CD4-positive, CD25-positive, alpha-beta regulatory T cell (primary cell): ENCODE results near the gene DOP1B. TPM values are rescaled to one million over a fixed set of nuclear protein-coding genes. Genes with fewer than 3 reads are reported as not detected.

ENCODE experiments used
- ATAC-seq, 2 donors: fragments of 150-1000 bp; cut with Tn5 transposase; one replicate each; pipeline ENCODE4 v1.10.0; 2021; ENCODE audit warnings: low read depth in 2 of 2, moderate number of reproducible peaks in 2 of 2, moderate library complexity in 1 of 2
- DNase-seq, 3 donors: peaks; one replicate each; pipeline versions ENCODE4 v3.0.0 to v3.0.0-alpha.2; 2012 to 2022; ENCODE audit warnings: mixed read lengths in 1 of 3
- H3K27ac ChIP-seq: one replicate; pipeline ENCODE4 v1.7.0; 2013; ENCODE audit warnings: mild to moderate bottlenecking, low read length; ENCODE audit not compliant: insufficient read depth, poor library complexity, severe bottlenecking
- H3K27me3 ChIP-seq: one replicate; pipeline ENCODE4 v1.7.0; 2013; ENCODE audit warnings: low read length; ENCODE audit not compliant: control insufficient read depth, insufficient read depth
- H3K36me3 ChIP-seq: one replicate; pipeline ENCODE4 v1.7.0; 2013; ENCODE audit warnings: mild to moderate bottlenecking, low read length, moderate library complexity; ENCODE audit not compliant: control insufficient read depth, insufficient read depth
- H3K4me1 ChIP-seq: 2 replicates; pipeline ENCODE4 v1.7.0; 2013; ENCODE audit warnings: mild to moderate bottlenecking, low read length; ENCODE audit not compliant: insufficient read depth, control insufficient read depth, poor library complexity, severe bottlenecking
- H3K4me3 ChIP-seq: one replicate; pipeline ENCODE4 v1.7.0; 2013; ENCODE audit warnings: low read depth, mild to moderate bottlenecking, low read length, moderate library complexity
- H3K9me3 ChIP-seq, 2 experiments: 1 replicate in 1 of 2; 2 replicates in 1 of 2; pipeline ENCODE4 v1.7.0; 2013; ENCODE audit warnings: low read length in 2 of 2, mild to moderate bottlenecking in 1 of 2, moderate library complexity in 1 of 2; ENCODE audit not compliant: control insufficient read depth in 2 of 2
- H3K27ac Mint-ChIP-seq, 3 donors: one replicate each; pipeline ENCODE4 v1.8.0; 2020 to 2022; ENCODE audit warnings: mild to moderate bottlenecking in 3 of 3, mixed read lengths in 3 of 3, moderate library complexity in 2 of 3
- H3K27me3 Mint-ChIP-seq: one replicate; pipeline ENCODE4 v1.8.0; 2022; ENCODE audit warnings: mild to moderate bottlenecking, mixed read lengths
- H3K36me3 Mint-ChIP-seq: one replicate; pipeline ENCODE4 v1.8.0; 2020; ENCODE audit warnings: mixed read lengths
- H3K4me1 Mint-ChIP-seq, 4 donors: one replicate each; pipeline ENCODE4 v1.8.0; 2020 to 2022; ENCODE audit warnings: mixed read lengths in 4 of 4, mild to moderate bottlenecking in 1 of 4
- H3K4me3 Mint-ChIP-seq, 4 donors: one replicate each; pipeline ENCODE4 v1.8.0; 2020 to 2022; ENCODE audit warnings: mild to moderate bottlenecking in 4 of 4, mixed read lengths in 4 of 4, moderate library complexity in 3 of 4
- H3K9me3 Mint-ChIP-seq, 7 donors: one replicate each; pipeline ENCODE4 v1.8.0; 2020 to 2022; ENCODE audit warnings: mixed read lengths in 7 of 7, mild to moderate bottlenecking in 3 of 7, moderate library complexity in 2 of 7
- polyA plus RNA-seq, 4 donors: library from polyadenylated mRNA; unstranded; fragments of 300-500 nt; fragmentation: Illumina TruSeq; gene quantifications; one replicate each; pipeline ENCODE4 v1.2.3, GENCODE V29; 2021
- total RNA-seq: library from RNA; stranded (reverse); gene quantifications from one replicate; pipeline ENCODE4 v1.2.3, GENCODE V29; 2022

DOP1B gene
- total and polyA plus RNA-seq, 5 donors from 2014 or later: 3.5 to 34.6 (median 7.5) TPM

GRCh38 chr21:36186506-36187399 lies 30.1 kb downstream of the DOP1B start:
- H3K27ac ChIP-seq: no peak overlapping the region
- peaks cover 32% of the 10 kb centered on the region for H3K36me3 Mint-ChIP-seq

DNA sequence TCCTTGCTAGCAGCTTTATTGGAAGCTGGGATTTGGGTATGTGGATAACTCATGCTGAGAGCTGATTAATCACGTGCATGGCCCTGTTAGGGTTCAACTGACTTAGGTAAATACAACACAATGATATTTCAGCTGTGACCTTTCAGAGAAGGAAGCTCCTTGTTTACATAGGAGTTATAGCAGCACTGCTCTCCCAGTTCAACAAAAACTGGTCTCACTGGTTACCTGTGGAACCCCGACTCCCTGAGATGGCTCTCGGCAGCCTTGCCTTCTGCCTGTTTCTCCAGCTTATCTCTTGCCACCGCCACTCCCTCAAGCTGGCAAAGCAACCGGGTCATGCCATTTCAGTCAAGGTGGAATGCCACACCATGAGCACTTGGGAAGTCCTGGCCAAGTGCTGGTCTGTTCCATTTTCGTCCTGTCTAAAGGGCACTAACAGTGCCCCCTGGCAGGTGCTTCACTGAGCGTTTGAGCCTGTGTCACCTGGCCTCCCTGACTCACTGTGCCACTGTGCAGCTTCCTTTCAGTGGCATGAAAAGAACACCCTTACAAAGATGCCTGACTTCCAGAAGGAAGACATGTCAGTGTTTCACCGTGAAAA lies 31.6 kb downstream of the DOP1B start:
- H3K36me3 Mint-ChIP-seq: peaks cover 24% of the 10 kb centered on the region
- peak overlapping the region in 2 of 3 donors; percentile 5 to 62 for H3K27ac Mint-ChIP-seq
- H3K4me1 Mint-ChIP-seq: peaks cover 0 to 14% (median 12%) of the 10 kb centered on the region in 4 donors
- no peaks in the 10 kb centered on the region for H3K9me3 Mint-ChIP-seq
- no peaks in the 10 kb centered on the region for H3K9me3 ChIP-seq
- H3K36me3 ChIP-seq: peaks cover 10% of the 10 kb centered on the region
- no peak for DNase-seq
- H3K27me3 ChIP-seq: no peaks in the 10 kb centered on the region
- ATAC-seq: peak in 1 of 2 donors; percentile 40
- H3K4me3 Mint-ChIP-seq: no peak overlapping the region
- H3K27me3 Mint-ChIP-seq: no peaks in the 10 kb centered on the region
- peaks cover 3% of the 10 kb centered on the region for H3K4me1 ChIP-seq
- no peak overlapping the region for H3K4me3 ChIP-seq
- no peak overlapping the region for H3K27ac ChIP-seq

More at GRCh38 chr21:36186506-36187399, 30.1 kb downstream of the DOP1B start:
- Histone ChIP-seq H3K36me3 (peaks cover 10% of the 10 kb centered on the region), H3K4me3 (no peak overlapping the region), H3K27me3 (no peaks in the 10 kb centered on the region), H3K4me1 (peaks cover 3% of the 10 kb centered on the region), H3K9me3 (no peaks in the 10 kb centered on the region)
- peaks cover 0 to 14% (median 12%) of the 10 kb centered on the region in 4 donors for H3K4me1 Mint-ChIP-seq
- ATAC-seq: no peak
- H3K27ac Mint-ChIP-seq: no peak overlapping the region
- DNase-seq: no peak
- H3K4me3 Mint-ChIP-seq: no peak overlapping the region
- H3K9me3 Mint-ChIP-seq: no peaks in the 10 kb centered on the region
- H3K27me3 Mint-ChIP-seq: no peaks in the 10 kb centered on the region

DNA sequence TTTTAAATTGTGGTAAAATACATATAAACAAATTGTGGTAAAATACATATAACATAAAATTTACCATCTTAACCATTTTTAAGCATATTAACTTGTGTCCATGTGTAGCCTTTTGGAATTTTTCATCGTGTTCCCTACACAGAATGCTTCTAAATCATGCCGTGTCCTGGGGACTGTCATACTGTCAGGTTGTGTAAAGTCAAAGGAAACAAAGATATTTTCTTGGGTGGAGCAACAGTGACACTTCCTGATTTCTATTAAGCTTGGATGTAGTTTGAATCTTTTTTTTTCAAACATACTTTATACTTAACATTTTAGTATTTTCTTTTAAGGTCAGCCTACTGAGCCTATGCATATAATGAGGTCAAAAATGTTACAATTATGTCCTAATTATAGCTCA lies 32.3 kb downstream of the DOP1B start:
- DNase-seq (peak in 1 of 3 donors; percentile 28), ATAC-seq (no peak)
- no peaks in the 10 kb centered on the region for H3K27me3 Mint-ChIP-seq
- H3K9me3 ChIP-seq: no peaks in the 10 kb centered on the region
- no peak overlapping the region for H3K4me3 ChIP-seq
- peaks cover 10% of the 10 kb centered on the region for H3K36me3 ChIP-seq
- no peak overlapping the region for H3K27ac ChIP-seq
- H3K4me1 Mint-ChIP-seq: peaks cover 0 to 14% (median 12%) of the 10 kb centered on the region in 4 donors
- no peak overlapping the region for H3K4me3 Mint-ChIP-seq
- H3K36me3 Mint-ChIP-seq: peaks cover 20% of the 10 kb centered on the region
- H3K9me3 Mint-ChIP-seq: no peaks in the 10 kb centered on the region
- peak overlapping the region in 1 of 3 donors; percentile 5 for H3K27ac Mint-ChIP-seq
- no peaks in the 10 kb centered on the region for H3K27me3 ChIP-seq
- peaks cover 3% of the 10 kb centered on the region for H3K4me1 ChIP-seq

- H3K4me1 ChIP-seq: peaks cover 3% of the 10 kb centered on the region
- peaks cover 14% of the 10 kb centered on the region for H3K36me3 Mint-ChIP-seq
- H3K4me1 Mint-ChIP-seq: peaks cover 0 to 14% (median 12%) of the 10 kb centered on the region in 4 donors
- H3K27me3 Mint-ChIP-seq: no peaks in the 10 kb centered on the region
- no peaks in the 10 kb centered on the region for H3K27me3 ChIP-seq
- H3K27ac Mint-ChIP-seq: no peak overlapping the region
- DNase-seq (no peak), ATAC-seq (no peak)
- H3K4me3 Mint-ChIP-seq: no peak overlapping the region
- H3K9me3 ChIP-seq: no peaks in the 10 kb centered on the region
- H3K4me3 ChIP-seq: no peak overlapping the region
- no peak overlapping the region for H3K27ac ChIP-seq
- no peaks in the 10 kb centered on the region for H3K9me3 Mint-ChIP-seq
- H3K36me3 ChIP-seq: peaks cover 4% of the 10 kb centered on the region
Observed at GRCh38 chr21:36190736-36191135, 34.1 kb downstream of the DOP1B start.

DNA sequence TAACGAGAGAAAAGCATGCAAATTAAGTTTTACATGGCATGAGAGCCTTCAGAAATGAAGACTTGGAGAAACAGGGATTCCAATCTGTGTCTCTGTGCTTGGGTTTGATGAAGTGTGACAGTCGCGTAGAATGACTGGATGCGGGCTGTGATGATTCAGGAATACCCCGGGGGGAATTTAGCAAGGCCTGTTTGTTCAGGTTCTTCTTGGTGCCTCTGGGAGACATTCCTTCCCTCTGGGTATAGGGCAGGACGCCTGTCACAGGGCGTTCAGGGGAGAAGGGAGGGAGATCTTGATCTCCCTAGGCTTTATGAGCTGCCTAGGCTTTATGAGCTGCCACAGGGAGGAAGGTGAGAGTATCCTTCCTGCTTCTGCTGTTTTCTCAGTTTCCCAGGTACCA lies 36.6 kb downstream of the DOP1B start:
- no peaks in the 10 kb centered on the region for H3K27me3 Mint-ChIP-seq
- Histone ChIP-seq H3K27ac (no peak overlapping the region), H3K4me3 (no peak overlapping the region), H3K4me1 (peaks cover 3% of the 10 kb centered on the region), H3K36me3 (peaks cover under 1% of the 10 kb centered on the region), H3K27me3 (no peaks in the 10 kb centered on the region), H3K9me3 (no peaks in the 10 kb centered on the region)
- no peak for ATAC-seq
- H3K4me1 Mint-ChIP-seq: peaks cover 0 to 13% (median 10%) of the 10 kb centered on the region in 4 donors
- DNase-seq: no peak
- no peaks in the 10 kb centered on the region for H3K9me3 Mint-ChIP-seq
- H3K27ac Mint-ChIP-seq: no peak overlapping the region
- H3K36me3 Mint-ChIP-seq: peaks cover 13% of the 10 kb centered on the region
- H3K4me3 Mint-ChIP-seq: no peak overlapping the region

- Histone ChIP-seq H3K27me3 (no peaks in the 10 kb centered on the region), H3K4me3 (no peak overlapping the region), H3K36me3 (peaks cover 4% of the 10 kb centered on the region), H3K9me3 (no peaks in the 10 kb centered on the region), H3K27ac (no peak overlapping the region), H3K4me1 (peaks cover under 1% of the 10 kb centered on the region)
- Mint-ChIP-seq H3K4me3 (no peak overlapping the region), H3K36me3 (peaks cover 16% of the 10 kb centered on the region), H3K9me3 (no peaks in the 10 kb centered on the region), H3K27me3 (no peaks in the 10 kb centered on the region), H3K4me1 (peaks cover 0 to 9% (median 1%) of the 10 kb centered on the region in 4 donors), H3K27ac (no peak overlapping the region)
- no peak for DNase-seq
- no peak for ATAC-seq
Observed at GRCh38 chr21:36194024-36194423, 37.4 kb downstream of the DOP1B start.

DNA sequence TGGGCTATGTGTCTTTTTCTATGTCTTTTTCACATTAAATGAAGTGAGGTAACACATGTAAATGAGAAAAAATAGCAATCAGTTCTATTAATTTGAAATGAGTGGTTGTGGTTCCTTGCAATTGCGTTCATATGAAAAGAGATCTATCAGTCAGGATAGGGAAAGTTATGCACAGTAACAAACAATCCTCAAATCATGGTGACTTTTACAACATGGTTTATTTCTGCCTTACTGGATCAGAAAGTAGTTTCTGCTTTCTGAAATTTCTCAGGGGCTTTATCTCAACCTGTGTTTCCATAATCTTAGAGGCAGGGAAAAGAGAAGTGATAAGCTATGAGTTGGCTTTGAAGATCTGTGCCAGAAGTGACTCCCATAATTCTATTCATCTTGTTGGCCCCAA lies 39.0 kb downstream of the DOP1B start:
- Mint-ChIP-seq H3K36me3 (peaks cover 20% of the 10 kb centered on the region), H3K4me1 (peaks cover 0 to 8% (median 0%) of the 10 kb centered on the region in 4 donors), H3K27me3 (no peaks in the 10 kb centered on the region), H3K4me3 (no peak overlapping the region), H3K9me3 (no peaks in the 10 kb centered on the region), H3K27ac (no peak overlapping the region)
- Histone ChIP-seq H3K4me1 (no peaks in the 10 kb centered on the region), H3K27me3 (no peaks in the 10 kb centered on the region), H3K36me3 (peaks cover 10% of the 10 kb centered on the region), H3K27ac (no peak overlapping the region), H3K9me3 (no peaks in the 10 kb centered on the region), H3K4me3 (no peak overlapping the region)
- ATAC-seq (no peak), DNase-seq (no peak)
